ENCODE measurements around the gene CACNB1.
"Not testable (repeated sequence)": the region's sequence is repeated elsewhere in the genome, so short reads cannot be mapped to it uniquely, and the experiment has no call there.

The CACNB1 gene

DNA sequence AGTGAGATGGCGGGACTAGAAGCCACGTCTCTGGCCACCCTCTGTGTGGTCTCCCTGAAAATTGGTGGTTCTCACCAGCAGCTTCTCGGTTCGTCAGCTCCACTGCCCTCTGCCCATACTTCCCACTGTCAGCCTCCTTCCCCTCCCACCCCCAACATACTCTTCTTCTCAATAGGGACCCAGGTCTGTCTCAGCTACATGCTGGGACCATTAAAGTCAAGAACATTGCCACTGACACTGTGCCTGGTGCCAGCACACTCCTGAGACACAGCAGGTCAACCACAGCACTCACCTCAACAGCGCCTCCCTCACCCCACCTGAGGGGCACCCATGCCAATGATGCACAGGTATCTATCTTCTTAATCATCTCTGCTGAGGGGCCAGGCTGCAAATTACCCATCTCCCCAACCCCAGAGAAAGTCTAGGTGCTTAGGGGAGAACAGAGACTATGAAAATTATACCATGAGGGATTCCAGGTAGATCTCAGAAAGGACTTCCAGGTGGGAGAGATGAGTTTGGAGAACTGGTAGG, 47.3 kb downstream of the CACNB1 start:
- DNase-seq = no peak

DNA sequence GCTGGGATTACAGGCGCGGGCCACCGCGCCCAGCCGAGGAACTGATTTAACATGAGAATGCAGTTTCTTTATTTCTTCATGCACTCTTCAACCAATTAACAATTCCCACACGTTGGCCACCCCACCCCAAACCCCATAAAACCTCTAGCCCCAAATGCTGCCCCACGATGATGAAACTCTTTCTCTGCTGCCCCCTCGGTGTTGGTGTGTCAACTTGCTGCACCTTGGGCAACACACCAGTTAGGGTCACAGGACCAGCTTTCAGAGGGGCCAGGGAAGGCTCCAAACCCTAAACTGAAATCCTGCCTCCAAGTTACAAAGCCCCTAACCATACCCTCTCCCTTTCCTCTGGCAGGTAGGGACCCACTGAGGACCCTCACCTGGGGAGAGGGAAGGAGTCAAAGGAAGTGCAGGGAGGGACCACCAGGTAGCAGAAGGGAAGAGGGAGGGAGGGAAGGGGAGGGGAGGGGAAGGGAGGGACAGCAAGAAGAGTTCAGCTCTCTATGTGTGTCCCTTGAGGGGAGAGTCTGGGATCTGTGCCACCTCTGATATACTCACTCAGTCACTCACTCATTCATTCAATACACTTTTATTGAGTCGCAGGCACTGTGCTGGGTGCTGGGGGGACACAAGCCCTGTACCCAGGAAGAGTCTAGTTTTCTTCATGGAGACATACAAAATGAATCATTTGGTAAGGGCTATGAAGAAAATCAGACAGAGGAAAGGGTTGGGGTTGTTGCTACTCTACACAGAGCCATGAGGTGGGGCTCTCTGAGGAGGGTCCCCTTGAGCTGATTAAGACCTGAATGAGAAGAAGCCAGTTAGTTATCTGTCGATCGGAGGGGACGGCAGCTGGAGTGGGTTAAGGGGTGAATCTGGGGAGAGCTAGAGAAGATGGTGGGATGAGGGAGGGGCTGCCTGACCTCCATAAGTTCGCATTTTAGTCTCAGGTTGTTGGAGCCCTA, 50.0 kb downstream of the CACNB1 start:
- peak; percentile 34 for DNase-seq

DNA sequence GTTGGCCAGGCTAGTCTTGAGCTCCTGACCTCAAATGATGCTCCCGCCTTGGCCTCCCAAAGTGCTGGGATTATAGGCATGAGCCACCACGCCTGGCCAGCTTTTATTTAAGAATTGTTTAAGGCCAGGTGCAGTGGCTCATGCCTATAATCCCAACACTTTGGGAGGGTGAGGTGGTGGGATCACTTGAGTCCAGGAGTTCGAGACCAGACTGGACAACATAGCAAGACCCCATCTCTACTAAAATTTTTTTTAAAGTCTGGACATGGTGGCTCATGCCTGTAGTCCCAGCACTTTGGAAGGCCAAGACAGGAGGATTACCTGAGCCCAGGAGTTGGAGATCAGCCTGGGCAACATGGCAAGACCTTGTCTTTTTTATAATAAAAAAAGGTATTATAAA, 51.2 kb downstream of the CACNB1 start:
- DNase-seq = no peak

DNA sequence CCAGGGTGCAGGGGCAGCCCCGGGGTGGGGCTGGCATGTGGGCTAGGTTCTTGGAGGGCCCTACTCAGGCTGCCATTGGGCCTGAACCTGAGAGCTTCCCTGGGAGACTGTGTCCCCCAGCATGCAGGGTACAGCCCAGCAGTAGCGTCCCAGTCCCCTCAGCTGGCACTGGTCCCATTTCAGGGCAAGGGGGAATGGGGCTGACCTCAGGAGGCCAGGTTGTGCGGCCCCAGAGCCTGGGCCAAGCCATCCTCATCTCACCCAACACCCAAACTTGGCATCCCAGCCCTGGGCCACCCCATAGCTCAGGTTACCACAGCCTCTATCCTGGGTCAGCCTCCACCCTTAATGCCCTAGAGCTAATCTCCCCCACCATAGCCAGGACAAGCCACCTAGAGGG, 52.3 kb downstream of the CACNB1 start:
- no peak for DNase-seq

DNA sequence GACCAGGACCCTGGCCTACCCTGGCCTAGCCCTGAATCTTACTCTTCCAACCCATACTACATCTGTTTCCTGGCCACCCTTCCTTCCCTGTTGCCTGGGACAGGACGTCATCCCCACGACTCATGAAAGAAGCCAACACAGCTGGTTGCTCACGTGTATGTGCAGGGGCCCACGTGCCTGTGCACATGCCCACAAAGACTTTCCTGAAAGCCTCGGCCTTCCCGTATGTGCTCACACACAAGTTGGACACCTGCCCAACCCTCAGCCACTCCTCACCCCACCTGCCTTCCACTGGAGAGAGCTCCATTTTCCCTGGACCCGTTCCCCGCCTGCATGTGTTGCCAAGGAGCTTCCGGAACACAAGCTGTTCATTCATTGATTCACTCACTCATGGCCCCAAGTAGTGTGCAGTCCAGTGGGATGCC, 53.0 kb downstream of the CACNB1 start:
- no peak for DNase-seq

DNA sequence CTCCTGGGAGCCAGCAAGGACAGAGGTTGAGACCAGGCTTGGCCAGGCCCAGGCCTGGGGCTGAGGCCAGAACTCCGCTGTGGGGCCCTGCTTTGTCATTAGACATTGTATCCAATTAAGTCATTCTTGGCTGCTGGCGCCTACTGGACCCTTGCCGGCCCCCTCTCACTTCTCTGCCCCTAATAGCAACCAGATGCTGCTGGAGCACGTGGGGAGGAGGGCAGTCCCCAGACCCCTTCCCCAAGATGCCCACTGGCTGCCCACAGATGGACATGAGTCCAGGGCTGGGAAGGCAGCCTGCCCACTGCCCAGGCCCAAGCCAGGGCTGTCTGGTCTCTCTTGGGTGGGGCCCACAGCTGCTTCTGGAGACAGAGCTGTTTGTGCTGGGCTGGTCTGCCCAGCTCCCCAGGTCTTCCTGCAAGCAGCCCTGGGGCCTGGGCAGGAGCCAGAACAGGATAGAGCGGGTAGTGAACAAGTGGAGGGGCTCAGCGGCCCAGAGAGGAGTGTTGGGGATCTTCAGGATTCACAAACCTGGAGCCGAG, 53.8 kb downstream of the CACNB1 start:
- DNase-seq = peak; percentile 67

DNA sequence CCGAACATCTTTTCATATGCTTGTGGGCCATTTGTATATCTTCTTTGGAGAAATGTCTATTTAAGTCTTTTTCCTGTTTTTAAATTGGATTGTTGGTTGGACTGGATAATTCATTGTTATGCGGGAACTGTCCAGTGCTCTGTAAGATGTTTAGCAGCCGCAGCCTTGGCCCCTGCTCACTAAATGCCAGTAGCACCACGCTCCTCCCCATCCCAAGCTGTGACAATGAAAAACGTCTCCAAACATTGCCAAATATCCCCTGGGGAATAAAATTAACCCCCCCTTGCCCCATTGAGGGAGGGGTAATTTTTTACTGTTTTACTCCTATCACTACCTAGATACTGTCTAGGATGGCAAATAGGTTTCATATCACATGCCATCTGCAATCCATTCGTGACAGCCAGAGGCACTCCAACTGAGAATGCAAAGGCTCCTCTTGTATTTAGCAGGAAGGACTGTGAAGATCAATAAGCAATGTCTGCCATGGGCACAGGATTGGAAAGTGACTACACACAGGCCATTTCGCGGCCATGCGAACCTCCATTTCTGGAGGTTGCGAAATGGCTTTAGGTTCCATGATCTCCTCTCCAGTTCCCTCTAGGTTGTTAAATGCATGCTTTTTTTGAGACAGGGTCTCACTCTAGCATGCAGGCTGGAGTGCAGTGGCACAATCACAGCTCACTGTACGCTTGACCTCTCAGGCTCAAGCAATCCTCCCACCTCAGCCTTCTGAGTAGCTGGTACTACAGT, 55.4 kb downstream of the CACNB1 start:
- no peak for DNase-seq

DNA sequence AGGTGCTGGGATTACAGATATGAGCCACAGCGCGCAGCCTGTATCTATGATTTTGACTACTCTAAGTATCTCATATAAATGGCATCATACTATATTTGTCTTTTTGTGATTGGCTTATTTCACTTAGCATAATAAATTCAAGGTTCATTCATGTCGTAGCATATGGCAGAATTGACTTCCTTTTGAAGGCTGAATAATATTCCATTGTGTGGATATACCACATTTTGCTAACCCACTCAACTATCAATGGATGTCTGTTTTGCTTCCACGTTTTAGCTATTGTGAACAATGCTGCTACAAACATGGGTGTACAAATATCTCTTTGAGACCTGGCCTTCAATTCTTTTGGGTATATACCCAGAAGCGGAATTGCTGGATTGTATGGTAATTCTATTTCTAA, 56.2 kb downstream of the CACNB1 start:
- DNase-seq = no peak

DNA sequence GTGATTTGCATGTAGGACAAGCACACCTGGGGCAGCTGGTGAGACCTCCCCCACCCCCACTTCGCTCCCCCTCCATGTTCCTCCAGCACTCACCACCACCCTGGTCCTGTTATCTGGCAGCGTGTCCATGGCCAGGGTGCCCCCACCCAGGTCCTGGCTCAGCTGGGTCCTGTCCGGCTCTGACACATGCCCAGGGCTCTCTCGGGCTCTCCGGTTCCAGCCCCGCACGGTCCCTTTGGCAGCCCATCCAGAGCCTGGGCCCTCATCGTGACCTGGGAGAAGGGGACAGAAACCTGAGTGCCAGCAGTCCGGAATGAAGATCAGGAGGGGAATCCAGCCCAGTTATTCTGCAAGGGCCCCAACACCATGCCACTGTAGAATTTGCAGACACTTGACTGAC, 57.9 kb downstream of the CACNB1 start:
- DNase-seq = no peak

DNA sequence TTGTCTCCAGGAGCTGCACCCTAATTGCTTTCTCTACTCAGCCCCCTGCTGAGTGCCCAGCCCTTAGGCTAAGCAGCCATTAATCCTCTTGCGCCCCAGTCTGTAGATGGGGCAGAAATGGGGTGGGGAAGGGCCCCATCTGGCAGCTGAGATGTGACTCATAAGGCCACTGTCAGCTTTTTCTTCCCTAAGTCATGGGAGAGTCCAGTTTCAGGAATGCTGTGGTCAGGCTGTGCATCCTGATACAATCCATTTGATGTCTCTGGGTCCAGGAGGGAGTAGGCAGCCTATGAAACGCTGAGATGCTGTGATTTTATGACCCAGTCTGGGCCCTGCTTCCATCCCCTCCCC, 58.3 kb downstream of the CACNB1 start:
- no peak for DNase-seq

DNA sequence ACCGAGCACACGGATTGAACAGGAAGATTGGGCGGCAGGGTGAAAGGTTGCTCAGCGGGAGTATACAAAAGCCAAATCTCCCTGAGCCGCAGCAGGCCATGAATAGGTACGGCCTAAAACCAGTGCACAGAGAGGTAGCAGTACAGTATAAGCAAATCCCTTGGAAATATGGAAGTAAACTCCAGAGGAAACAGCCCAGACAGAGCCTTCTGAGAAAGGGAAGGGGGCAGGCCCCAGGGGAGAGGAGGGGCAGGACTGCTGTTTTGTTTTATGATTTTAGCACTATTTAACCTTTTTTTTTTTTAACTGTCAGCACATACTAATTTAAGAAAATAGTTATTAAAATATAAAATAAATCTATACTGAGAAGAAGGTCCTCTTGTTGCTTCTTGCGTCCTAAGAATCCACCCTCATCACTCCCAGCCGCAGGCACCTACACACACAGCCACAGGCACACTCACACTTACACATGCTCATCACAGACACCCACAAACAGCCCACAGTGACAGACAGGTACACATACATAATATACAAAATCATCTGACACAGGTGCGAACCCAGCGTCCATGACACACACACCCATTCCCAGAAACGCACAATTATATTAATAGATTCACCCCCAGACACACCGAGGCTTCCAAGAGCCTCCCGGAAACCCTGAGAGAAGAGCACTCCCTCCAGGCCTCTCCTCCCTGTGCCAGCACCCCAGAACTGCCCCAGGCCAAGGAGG, 58.9 kb downstream of the CACNB1 start:
- DNase-seq = no peak

DNA sequence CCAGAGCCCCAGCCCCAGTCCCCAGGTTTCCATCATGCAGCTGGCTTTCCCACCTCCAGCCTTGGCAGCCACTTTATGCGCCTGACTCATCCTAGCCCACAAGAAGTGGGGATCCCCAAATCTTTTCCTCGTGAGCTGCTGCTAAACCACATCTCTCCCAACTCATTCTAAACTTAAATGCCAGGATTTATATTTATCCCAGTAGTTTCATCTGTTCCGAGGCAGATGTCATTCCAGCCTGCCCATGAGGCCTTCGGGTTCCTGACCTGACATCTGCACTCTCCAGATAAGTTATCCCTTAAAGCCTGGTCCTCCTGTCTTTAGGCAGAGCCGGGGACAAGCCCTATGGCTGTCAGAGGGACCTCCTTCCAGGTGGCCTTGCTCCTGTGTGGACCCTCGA, 62.6 kb downstream of the CACNB1 start:
- DNase-seq = peak; percentile 17

DNA sequence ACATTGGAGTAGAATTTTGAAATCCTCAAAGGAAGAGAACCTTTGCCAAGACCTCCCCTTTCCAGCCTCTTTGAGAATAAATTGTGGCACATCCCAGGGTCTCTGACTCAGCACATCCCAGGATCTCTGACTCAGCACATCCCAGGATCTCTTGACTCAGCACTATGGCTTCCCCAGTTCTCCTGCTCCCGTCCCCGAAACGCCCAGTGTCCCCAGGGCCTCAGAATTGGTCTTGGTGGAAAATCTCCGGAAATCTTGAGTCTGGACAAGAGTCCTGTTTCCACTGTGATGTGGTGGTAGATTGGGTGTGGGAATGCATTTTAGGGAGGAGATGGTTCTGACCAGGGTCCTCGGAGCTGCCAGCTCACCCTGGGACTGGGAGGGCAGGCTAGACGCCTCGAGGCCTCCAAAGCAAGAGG, 65.3 kb downstream of the CACNB1 start:
- DNase-seq = no peak

DNA sequence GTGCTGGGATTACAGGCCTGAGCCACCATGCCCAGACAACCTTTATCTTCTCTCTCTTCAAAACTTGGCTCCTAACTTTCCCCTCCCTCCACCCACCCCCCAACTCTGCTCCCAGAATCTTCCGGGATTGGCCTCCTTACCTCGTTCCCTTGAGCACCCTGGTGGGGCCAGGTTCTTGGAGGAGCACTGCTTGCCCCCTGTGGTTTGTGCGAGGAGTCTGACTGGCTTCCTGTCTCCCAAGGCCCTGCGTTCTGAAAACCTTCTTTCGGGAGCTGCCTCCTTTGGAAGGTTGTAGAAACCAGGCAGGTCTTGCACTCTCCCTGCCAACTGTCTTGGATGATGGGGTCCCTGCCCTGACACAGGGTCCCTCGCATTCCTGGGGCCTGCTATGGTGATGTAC, 65.9 kb downstream of the CACNB1 start:
- no peak for DNase-seq

DNA sequence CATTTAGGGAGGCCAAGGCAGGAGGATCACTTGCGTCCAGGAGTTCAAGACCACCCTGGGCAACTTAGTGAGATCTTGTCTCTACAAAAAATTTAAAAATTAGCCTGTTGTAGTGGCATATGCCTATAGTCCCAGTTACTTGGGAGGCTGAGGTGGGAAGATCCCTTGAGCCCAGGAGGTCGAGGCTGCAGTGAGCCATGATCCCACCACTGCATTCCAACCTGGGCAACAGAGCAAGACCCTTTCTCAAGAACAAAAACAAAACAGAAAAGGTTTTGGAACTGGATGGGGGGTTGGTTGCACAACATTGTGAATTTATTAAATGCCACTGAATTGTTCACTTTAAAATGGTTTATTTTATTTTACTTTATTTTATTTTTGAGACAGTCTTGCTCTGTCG, 67.3 kb downstream of the CACNB1 start:
- DNase-seq = no peak

DNA sequence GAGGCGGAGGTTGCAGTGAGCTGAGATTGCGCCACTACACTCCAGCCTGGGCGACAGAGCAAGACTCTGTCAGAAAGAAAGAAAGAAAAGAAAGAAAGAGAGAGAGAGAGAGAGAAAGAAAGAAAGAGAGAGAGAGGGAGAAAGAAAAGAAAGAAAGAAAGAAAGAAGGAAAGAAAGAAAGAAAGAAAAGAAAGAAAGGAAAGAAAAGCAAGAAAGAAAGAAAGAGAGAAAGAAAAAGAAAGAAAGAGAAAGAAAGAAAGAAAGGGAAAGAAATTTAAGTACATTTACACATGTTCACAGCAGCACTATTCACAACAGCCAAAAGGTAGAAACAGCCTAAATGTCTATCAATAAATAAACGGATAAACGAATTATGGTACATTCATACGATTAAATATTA, 67.9 kb downstream of the CACNB1 start:
- DNase-seq = not testable (repeated sequence)

DNA sequence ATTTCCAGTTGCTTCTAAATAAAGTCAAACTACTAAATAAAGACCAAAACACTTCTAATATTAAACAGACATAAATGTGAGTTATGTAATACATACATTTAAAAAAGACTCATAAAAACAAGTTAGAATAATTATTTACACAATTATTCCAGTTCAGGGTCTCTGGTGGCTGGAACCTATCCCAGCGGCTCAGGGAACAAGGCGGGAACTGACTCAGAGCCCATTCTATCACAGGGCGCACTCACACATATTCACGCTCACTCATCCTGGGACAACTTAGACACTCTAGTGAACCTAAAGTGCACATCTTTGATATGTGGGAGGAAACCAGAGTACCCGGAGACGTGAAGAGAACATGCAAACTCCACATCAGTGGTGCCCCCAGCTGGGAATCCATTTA, 71.0 kb downstream of the CACNB1 start:
- no peak for DNase-seq

DNA sequence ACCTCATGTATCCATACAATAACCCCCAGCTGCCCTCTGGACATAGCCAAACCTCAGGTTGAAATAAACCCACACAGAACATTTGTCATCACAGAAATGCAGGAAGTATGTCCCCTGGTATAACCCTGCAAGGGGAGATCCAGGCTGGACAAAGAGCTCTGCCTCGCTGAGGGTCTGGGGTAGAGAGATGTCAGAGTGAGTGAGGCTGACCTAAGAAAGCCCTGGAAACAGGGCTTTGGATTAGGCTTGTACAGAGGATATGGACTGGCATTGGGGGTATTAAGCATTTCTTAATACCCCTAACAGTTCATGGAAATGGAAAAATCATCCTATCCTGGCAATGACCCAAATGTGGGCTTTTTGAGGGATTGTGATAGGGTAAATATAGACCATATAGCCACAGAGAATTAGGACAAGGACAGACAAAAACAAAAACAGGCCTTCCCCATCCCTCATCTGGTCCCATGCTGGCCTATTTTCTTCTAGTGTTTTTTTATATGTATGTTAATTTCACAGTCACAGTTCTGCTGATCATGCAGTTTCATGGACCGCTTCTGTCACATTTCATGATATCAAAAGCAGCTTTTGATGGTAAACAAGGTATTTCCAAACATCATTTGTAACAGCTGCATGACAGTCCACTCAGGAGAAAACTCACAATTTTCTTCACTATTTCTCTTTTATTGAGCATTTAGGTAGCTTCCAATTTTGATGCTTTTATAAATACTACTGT, 72.2 kb downstream of the CACNB1 start:
- no peak for DNase-seq

DNA sequence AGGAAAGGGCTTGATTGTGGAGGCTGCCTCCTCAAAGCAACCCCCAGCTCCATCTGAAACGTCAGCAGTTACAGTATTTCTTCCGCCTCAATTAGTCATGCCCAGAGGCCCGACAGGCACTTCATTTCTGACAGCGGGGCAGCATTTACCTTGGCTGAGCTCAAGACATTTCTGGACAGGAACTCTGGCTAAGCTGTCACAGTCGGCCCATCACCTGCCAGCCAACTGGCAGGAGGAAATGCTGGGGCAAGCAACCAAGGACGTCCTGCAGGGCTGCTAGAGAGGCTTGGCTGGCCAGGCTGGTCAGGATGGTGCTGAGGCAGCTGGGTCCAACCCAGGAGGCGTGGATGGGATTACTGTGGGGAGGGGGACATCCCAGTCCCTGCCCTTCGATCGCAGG, 73.8 kb downstream of the CACNB1 start:
- no peak for DNase-seq

Data from NCI-H82 (cell line).